Ishikawa (cell line): ENCODE results near the gene RAI1.

Experiments used
- CEBPB ChIP-seq: IDR thresholded peaks from 2 replicates; pipeline ENCODE4 v1.6.1; 2012
- CREB1 ChIP-seq: IDR thresholded peaks from 2 replicates; pipeline ENCODE4 v1.6.1; 2012; ENCODE audit warnings: low read depth
- EGR1 ChIP-seq: IDR thresholded peaks from 2 replicates; pipeline ENCODE4 v1.6.1; 2012
- EP300 ChIP-seq: IDR thresholded peaks from 2 replicates; pipeline ENCODE4 v1.6.1; 2012; ENCODE audit warnings: borderline replicate concordance
- FOXM1 ChIP-seq: IDR thresholded peaks from 2 replicates; pipeline ENCODE4 v1.6.1; 2012; ENCODE audit warnings: low read depth, borderline replicate concordance
- MAX ChIP-seq: IDR thresholded peaks from 2 replicates; pipeline ENCODE4 v1.6.1; 2012
- NFIC ChIP-seq: IDR thresholded peaks from 2 replicates; pipeline ENCODE4 v1.6.1; 2012
- RAD21 ChIP-seq: IDR thresholded peaks from 2 replicates; pipeline ENCODE4 v1.6.1; 2012; ENCODE audit warnings: low read depth
- REST ChIP-seq: IDR thresholded peaks from 2 replicates; pipeline ENCODE4 v1.6.1; 2012; ENCODE audit warnings: low read depth, mild to moderate bottlenecking
- TAF1 ChIP-seq: IDR thresholded peaks from 2 replicates; pipeline ENCODE4 v1.6.1; 2012; ENCODE audit warnings: low read depth, mild to moderate bottlenecking
- TEAD4 ChIP-seq: IDR thresholded peaks from 2 replicates; pipeline ENCODE4 v1.6.1; 2012
- USF1 ChIP-seq: IDR thresholded peaks from 2 replicates; pipeline ENCODE4 v1.6.1; 2012
- YY1 ChIP-seq: IDR thresholded peaks from 2 replicates; pipeline ENCODE4 v1.6.1; 2012; ENCODE audit warnings: low read depth
- ZBTB7A ChIP-seq: IDR thresholded peaks from 2 replicates; pipeline ENCODE4 v1.6.1; 2012; ENCODE audit warnings: low read depth

The RAI1 gene

GRCh38 chr17:17801800-17802481 lies 120.7 kb downstream of the RAI1 start:
- TF ChIP-seq MAX (no peak), FOXM1 (no peak), REST (no peak), EGR1 (no peak), CREB1 (no peak), USF1 (no peak), RAD21 (no peak), ZBTB7A (no peak), EP300 (no peak), NFIC (no peak), TEAD4 (no peak), YY1 (no peak), TAF1 (no peak)

GRCh38 chr17:17804007-17804406 lies 122.7 kb downstream of the RAI1 start:
- TF ChIP-seq FOXM1: no peak
- TF ChIP-seq CREB1: no peak
- TF ChIP-seq TEAD4: no peak
- no peak for TF ChIP-seq TAF1
- TF ChIP-seq REST: no peak

- no peak for TF ChIP-seq CEBPB
Observed at GRCh38 chr17:17805575-17805974, 124.3 kb downstream of the RAI1 start.

- TF ChIP-seq CEBPB (no peak), MAX (no peak), YY1 (no peak), RAD21 (no peak)
Observed at GRCh38 chr17:17806035-17806434, 124.8 kb downstream of the RAI1 start.

- no peak for TF ChIP-seq USF1
- no peak for TF ChIP-seq NFIC
- TF ChIP-seq FOXM1: no peak
- TF ChIP-seq RAD21: no peak
- no peak for TF ChIP-seq TEAD4
- TF ChIP-seq ZBTB7A: no peak
- no peak for TF ChIP-seq TAF1
- no peak for TF ChIP-seq REST
Observed at GRCh38 chr17:17806611-17807274, 125.5 kb downstream of the RAI1 start.
